IPS-18c (cell line): ENCODE measurements around the gene PEX12.
"Not testable (repeated sequence)": the region's sequence is repeated elsewhere in the genome, so short reads cannot be mapped to it uniquely, and the experiment has no call there.

Source experiments
- H3K4me3 ChIP-seq: 2 replicates; pipeline ENCODE4 v1.7.0; 2013; ENCODE audit warnings: low read depth, mild to moderate bottlenecking, low read length, moderate library complexity; ENCODE audit not compliant: insufficient read depth
- H3K9me3 ChIP-seq: one replicate; pipeline ENCODE4 v1.6.1; 2013; ENCODE audit warnings: mild to moderate bottlenecking, low read length, moderate library complexity; ENCODE audit not compliant: control insufficient read depth, insufficient read depth

The PEX12 gene

DNA sequence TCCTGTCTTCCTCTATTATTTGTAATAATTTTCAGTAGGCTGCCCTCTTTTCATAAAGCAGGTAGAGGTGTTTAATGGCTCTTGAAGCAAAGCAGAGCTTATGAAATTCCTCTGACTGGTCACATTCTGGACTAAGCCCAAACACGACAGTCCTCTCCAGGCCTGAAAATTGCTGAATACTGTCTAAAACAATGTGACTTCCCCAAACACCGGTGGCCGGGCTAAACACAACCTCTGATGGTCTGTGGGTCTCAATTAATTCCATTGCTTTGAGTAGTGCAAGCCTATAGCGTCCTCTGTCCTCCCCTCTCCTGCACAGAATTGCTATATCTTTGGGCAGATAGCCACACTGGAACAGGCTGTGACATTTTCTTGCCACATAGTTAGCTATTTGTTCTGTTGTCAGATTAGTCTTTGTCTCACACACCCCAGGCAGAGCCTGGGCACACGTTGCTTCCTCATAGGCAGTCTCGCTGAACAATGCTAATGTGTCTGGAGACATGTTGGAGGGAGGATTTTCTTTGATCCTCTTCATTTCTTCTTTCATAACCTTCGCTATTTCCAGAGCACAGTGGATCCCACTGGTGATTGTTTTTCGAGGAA, 30.1 kb downstream of the PEX12 start:
- Histone ChIP-seq H3K9me3 (no peaks in the 10 kb centered on the region), H3K4me3 (no peak overlapping the region)

DNA sequence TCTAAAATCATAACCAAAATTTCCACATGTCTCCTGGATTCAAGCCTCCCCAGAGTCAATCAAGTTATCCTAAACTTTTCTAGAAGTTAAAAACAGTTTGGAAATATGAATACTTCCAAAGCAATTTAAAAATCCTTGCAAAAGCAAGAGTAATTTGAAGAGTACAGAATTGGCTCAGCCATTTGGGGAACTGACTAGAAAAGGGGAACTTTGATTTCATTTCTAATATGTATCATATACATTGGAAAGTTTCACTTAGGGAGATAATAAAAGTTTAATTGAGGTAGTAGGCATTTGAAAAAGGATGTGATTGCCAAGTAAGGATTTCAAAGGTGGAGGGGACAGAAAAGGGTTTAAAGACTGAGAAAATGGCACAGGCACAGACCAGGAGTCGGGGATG, 31.9 kb downstream of the PEX12 start:
- no peak overlapping the region for H3K4me3 ChIP-seq
- H3K9me3 ChIP-seq, result no peaks in the 10 kb centered on the region

DNA sequence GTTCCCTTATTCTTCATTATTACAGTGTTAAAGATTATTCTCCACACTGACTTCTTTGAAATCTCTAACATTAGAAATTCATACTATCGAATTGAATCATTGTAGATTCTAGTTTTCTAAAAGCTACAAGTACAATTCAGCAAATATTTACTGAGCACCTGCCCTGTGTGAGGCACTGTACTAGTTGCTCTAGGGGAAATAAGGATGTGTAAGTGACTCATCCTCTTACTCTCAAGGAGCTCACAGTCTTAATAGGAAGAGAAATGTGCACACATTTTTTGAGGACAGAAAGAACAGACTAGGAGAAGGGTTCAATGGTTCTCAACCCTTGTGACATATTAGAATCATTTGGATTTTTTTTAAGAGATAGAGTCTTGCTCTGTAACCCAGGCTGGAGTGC, 33.2 kb downstream of the PEX12 start:
- no peak overlapping the region for H3K4me3 ChIP-seq
- H3K9me3 ChIP-seq, result no peaks in the 10 kb centered on the region

DNA sequence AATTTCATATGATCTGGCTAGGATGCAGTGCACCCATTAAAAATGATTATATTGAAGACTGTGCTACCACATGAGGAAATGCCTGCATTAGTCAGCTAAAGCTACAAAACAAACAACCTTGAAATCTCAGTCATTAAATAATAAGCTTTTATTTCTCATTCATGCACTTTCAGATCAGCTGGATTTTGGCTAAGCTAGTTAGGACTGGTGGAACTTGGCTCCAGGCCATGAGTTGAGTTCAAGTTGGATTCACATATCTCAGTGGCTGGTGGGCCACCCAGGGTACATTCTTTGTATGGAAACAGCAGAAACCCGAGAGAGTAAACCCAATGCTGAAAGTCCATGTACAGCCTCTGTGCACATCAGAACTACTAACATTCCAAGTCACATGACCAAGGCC, 34.5 kb downstream of the PEX12 start:
- Histone ChIP-seq H3K9me3 (no peaks in the 10 kb centered on the region), H3K4me3 (no peak overlapping the region)

DNA sequence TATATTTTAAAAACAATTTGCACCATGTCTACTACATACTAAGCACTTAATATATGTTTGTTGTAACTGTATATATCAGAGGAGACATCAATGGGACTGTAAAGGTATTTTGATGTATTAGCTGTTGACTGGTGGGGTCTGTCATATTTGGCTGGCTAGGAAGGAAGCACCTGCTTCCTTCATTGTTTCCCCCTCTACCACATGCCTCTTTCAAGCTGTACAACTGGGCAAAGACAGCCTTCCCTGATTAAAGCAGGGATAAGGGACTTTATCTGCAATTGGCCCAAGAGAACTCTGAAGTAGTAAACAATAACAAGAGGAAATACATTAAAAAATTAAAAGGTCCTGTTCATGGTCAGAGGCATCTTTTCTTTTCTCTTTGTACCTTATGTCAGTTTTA, 35.4 kb downstream of the PEX12 start:
- Histone ChIP-seq H3K4me3 (no peak overlapping the region), H3K9me3 (no peaks in the 10 kb centered on the region)

DNA sequence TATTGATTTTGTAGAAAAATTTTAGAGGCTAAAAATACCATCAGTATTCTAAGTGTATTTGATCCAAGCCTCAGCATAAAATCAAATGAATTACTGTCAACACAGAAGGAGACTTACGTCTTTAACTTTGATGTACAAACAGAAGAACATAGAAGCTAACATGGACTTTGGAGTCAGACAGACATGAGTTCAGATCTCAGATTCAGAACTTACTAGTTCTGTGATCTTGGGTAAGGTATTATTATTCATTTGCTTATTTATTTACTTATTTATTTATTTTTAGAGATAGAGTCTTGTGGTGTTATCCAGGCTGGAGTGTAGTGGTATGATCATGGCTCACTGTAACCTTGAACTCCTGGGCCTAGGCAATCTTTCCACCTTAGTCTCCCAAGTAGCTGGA, 36.9 kb downstream of the PEX12 start:
- Histone ChIP-seq H3K9me3 (no peaks in the 10 kb centered on the region), H3K4me3 (no peak overlapping the region)

DNA sequence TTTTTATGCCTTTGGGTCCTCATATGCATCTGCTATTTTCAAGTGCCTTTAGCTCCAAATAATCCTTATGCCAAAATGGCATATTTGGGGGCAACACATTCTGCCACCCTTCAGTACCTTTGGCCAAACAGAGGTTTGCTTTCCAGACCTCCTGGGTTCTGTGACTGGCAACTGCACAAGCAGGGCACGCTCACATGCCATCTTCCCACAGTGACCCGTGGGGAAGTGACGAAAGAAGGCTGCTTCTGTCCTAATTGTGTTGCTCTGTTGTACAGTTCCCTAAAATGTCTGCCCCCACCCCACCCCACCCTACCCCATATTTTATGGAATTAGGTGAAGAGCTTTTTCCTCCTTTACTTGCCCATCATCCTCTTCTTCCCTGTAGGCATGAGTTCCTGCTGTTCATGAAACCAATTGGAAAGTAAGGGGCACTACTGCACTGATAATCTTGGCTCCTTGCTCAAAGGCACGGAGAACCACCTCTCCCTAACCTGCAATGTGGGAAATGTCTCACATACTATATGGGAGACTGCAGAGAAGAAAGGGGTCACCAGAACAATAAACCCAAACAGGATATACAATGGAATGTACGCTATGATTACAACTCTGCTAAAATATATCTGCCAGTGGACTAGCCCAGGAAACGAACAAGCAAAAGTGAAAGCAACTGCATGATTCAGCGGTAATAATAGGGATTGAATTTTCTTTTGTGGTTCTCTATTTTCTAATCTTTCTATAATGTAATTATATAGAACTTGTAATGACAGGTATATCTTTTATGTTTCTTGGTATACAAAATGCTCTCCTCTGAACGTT, 37.6 kb downstream of the PEX12 start:
- Histone ChIP-seq H3K9me3 (no peaks in the 10 kb centered on the region), H3K4me3 (no peak overlapping the region)

DNA sequence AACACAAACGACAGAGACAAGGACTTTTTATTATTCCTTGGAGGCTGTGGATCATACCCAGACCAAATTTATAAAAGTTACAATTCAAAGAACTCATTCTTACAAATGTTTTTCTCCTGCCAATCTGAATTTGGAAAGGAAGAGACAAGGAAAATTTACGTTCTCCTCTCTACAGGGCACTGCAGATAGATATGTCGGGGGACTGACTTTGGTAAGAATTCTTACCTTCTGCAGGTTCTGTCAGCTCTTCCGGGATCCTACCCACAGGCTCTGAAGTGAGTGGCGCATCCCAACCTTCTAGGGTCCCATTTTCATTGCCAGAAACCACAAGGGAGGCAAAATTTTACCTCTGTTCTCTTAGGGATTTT, 38.7 kb downstream of the PEX12 start:
- Histone ChIP-seq H3K9me3 (no peaks in the 10 kb centered on the region), H3K4me3 (no peak overlapping the region)

DNA sequence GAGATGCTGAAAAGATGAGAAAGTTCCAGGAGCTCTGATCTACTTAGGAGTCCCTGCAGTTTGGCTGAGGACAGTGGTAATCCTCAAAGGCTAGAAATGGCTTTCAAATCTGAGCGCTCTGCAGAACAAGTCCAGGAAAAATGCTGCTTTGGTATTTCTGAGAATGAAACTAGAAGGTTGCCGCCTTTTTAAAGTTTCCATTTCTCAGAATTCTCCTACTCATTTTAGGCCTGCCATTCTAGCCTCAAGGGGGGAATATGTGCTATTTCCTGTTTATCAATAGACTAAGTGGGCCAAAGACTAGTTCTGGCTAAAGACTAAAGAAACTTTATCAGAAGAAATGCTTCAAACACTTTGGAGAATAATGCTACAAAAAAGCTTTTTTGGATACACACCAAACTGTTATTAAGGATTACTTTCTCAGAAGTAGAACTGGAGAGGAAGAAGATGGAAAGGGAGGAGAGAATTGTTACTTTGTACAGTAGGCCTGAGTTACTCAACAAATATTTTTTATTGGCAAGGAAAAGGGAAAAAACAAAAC, 40.7 kb downstream of the PEX12 start, which contains the start of gene SLFN12L:
SLFN12L (minus strand) TSS at position 78 of the 541 bp plus-strand sequence. CDS start 15,314 bp downstream, outside the sequence.
- H3K9me3 ChIP-seq, result no peaks in the 10 kb centered on the region
- H3K4me3 ChIP-seq, result no peak within 1 kb of the TSS

DNA sequence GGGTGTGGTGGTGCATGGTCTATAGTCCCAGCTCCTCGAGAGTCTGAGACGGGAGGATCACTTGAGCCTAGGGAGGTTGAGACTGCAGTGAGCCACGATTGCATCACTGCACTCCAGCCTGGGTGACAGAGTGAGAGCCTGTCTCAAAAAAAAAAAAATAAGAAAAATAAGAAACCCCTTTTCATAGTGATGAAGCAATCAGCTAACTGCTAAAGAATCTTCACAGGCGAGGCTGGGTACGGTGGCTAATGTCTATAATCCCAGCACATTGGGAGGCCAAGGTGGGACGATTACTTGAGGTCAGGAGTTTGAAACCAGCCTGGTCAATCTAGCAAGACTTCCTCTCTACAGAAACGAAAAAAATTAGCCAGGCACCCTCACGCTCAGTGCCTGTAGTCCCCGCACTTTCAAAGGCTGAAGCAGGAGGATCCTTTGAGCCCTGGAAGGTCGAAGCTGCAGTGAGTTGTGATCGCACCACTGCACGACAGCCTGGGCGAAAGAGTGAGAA, 41.7 kb downstream of the PEX12 start:
- Histone ChIP-seq H3K4me3 (no peak overlapping the region), H3K9me3 (no peaks in the 10 kb centered on the region)

DNA sequence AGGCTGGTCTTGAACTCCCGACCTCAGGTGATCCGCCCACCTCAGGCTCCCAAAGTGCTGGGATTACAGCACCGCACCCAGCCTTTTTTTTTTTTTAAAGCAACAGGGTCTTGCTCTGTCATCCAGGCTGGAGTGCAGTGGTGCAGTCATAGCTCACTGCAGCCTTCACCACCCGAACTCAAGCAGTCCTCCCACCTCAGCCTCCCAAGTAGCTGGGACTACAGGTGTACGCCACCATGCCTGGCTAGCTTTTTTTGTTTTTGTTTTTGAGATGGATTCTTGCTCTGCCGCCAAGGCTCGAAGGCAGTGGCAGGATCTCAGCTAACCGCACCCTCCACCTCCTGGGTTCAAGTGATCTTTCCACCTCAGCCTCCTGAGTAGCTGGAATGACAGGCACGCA, 43.0 kb downstream of the PEX12 start:
- not testable (repeated sequence) for H3K9me3 ChIP-seq, H3K4me3 ChIP-seq

DNA sequence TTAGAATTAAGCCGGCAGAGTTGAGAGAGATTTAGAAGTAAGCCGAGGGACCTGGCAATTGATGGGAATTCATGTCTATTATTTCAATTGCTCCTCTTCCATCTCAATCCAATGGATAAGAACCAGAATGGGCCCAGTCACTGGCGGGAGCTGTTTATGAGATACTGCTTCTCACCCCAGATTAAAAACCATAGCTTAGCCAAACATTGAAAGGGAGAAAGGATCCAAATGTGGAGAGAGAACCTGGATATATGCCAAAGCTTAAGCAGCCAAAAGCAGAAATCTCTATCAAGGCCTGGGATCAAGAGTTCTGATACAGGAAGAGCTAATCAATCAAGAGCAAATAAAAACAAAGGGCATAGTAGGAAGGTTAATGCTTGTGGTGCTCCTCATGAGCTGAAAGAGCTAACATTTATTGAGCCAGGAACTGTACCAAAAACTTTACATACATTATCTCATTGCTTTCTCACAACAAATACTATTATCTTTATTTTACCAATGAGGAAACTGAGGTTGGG, 43.7 kb downstream of the PEX12 start:
- no peak overlapping the region for H3K4me3 ChIP-seq
- no peaks in the 10 kb centered on the region for H3K9me3 ChIP-seq

DNA sequence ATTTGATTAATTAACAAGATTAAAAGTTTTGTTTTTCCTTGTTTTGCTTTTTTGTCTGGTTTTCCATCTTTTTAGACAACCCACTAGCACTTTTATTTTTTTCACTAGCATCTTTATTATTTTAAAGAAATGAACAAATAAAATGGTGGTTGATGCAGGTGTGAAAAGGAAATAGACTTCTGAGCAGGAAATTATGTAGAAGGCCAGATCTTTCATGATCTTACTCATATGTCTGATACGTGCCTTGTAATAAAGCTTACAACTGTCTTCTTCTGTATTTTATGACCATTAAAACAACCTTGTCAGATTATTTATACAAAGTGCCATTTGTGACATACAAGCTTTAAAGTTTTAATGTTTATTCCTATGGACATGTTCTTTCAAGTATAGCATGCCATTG, 47.2 kb downstream of the PEX12 start:
- Histone ChIP-seq H3K4me3 (no peak overlapping the region), H3K9me3 (no peaks in the 10 kb centered on the region)

DNA sequence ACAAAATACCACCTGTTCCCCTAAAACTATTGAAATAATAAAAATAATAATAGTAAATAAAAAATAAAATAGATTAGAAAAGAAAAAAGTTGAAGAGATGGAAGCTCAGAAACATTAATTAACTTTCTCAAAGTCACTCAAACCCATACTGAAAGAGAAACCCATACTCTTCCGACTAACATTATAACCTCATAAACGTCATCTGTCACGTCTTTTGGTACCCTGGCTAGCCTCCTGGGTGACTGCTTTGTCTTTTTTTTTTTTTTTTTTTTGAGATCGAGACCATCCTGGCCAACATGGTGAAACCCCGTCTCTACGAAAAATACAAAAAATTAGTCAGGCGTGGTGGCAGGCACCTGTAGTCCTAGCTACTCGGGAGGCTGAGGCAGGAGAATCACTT, 48.5 kb downstream of the PEX12 start:
- no peaks in the 10 kb centered on the region for H3K9me3 ChIP-seq
- no peak overlapping the region for H3K4me3 ChIP-seq

DNA sequence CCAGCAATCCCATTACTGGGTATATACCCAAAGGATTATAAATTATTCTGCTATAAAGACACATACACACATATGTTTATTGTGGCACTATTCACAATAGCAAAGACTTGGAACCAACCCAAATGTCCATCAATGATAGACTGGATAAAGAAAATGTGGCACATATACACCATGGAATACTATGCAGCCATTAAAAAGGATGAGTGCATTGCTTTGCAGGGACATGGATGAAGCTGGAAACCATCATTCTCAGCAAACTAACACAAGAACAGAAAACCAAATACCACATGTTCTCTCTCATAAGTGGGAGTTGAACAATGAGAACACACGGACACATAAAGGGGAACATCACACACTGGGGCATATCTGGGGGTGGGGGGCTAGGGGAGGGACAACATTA, 49.0 kb downstream of the PEX12 start:
- H3K9me3 ChIP-seq, H3K4me3 ChIP-seq: not testable (repeated sequence)
